Measurements from ENCODE around the gene USP48.

GRCh38 chr1:21782868-21783678 lies at the start of gene USP48:
- no peak for TF ChIP-seq FOXM1 (IDR thresholded peaks at IDR 0.05; ENCODE audit: borderline replicate concordance, low read depth)
- TF ChIP-seq CREB1 (IDR thresholded peaks at IDR 0.05; ENCODE audit: low read depth), result peak; percentile 74
- TF ChIP-seq, protein P1, sequence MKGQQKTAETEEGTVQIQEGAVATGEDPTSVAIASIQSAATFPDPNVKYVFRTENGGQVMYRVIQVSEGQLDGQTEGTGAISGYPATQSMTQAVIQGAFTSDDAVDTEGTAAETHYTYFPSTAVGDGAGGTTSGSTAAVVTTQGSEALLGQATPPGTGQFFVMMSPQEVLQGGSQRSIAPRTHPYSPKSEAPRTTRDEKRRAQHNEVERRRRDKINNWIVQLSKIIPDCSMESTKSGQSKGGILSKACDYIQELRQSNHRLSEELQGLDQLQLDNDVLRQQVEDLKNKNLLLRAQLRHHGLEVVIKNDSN (IDR thresholded peaks at IDR 0.05), result peak; percentile 69
- peak; percentile 41; the same call in 1 of the 2 replicates for TF ChIP-seq EP300 (IDR thresholded peaks at IDR 0.05; ENCODE audit: borderline replicate concordance)
- peak; percentile 79 for TF ChIP-seq TAF1 (IDR thresholded peaks at IDR 0.05; ENCODE audit: low read depth)
- no peak for TF ChIP-seq RAD21 (IDR thresholded peaks at IDR 0.05; ENCODE audit: low read depth)
- TF ChIP-seq, protein P2, sequence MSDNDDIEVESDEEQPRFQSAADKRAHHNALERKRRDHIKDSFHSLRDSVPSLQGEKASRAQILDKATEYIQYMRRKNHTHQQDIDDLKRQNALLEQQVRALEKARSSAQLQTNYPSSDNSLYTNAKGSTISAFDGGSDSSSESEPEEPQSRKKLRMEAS (IDR thresholded peaks at IDR 0.05), result peak; percentile 67; the same call in 1 of the 2 replicates
- TF ChIP-seq TCF12 (IDR thresholded peaks at IDR 0.05; ENCODE audit: low read depth), result no peak; the same call in 1 of the 2 replicates
- no peak for TF ChIP-seq TEAD4 (IDR thresholded peaks at IDR 0.05)
- TF ChIP-seq YY1 (IDR thresholded peaks at IDR 0.05; ENCODE audit: low read depth), result no peak; the same call in none of the 2 replicates
- TF ChIP-seq, protein P3, sequence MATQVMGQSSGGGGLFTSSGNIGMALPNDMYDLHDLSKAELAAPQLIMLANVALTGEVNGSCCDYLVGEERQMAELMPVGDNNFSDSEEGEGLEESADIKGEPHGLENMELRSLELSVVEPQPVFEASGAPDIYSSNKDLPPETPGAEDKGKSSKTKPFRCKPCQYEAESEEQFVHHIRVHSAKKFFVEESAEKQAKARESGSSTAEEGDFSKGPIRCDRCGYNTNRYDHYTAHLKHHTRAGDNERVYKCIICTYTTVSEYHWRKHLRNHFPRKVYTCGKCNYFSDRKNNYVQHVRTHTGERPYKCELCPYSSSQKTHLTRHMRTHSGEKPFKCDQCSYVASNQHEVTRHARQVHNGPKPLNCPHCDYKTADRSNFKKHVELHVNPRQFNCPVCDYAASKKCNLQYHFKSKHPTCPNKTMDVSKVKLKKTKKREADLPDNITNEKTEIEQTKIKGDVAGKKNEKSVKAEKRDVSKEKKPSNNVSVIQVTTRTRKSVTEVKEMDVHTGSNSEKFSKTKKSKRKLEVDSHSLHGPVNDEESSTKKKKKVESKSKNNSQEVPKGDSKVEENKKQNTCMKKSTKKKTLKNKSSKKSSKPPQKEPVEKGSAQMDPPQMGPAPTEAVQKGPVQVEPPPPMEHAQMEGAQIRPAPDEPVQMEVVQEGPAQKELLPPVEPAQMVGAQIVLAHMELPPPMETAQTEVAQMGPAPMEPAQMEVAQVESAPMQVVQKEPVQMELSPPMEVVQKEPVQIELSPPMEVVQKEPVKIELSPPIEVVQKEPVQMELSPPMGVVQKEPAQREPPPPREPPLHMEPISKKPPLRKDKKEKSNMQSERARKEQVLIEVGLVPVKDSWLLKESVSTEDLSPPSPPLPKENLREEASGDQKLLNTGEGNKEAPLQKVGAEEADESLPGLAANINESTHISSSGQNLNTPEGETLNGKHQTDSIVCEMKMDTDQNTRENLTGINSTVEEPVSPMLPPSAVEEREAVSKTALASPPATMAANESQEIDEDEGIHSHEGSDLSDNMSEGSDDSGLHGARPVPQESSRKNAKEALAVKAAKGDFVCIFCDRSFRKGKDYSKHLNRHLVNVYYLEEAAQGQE (IDR thresholded peaks at IDR 0.05; ENCODE audit: low read depth), result no peak

Data from Ishikawa (cell line).